Measurements from ENCODE around the gene IZUMO4. TPM values are rescaled to one million over a fixed set of nuclear protein-coding genes. Genes with fewer than 3 reads are reported as not detected.
A peak's percentile ranks its signal among the peaks of the same experiment; 100 is the strongest.
"Not testable (repeated sequence)": the region's sequence is repeated elsewhere in the genome, so short reads cannot be mapped to it uniquely, and the experiment has no call there.

IZUMO4 gene
- total RNA-seq, 1 donor from 2014 or later = 10.6 TPM

GRCh38 chr19:2083174-2083854, 13.4 kb upstream of the IZUMO4 start:
- H3K4me3 Mint-ChIP-seq (ENCODE audit: unreplicated experiment) = no peak overlapping the region
- no peak overlapping the region for H3K27ac Mint-ChIP-seq (ENCODE audit: unreplicated experiment)
- DNase-seq = no peak
- H3K9me3 Mint-ChIP-seq (ENCODE audit: unreplicated experiment) = no peaks in the 10 kb centered on the region
- H3K27me3 Mint-ChIP-seq (ENCODE audit: unreplicated experiment) = peaks cover 2% of the 10 kb centered on the region
- H3K4me1 Mint-ChIP-seq (ENCODE audit: low read depth, unreplicated experiment) = no peaks in the 10 kb centered on the region
- H3K36me3 Mint-ChIP-seq (ENCODE audit: unreplicated experiment) = no peaks in the 10 kb centered on the region
- TF ChIP-seq CTCF (IDR thresholded peaks at IDR 0.05; ENCODE audit: partially characterized antibody, unreplicated experiment) = no peak

- no peak overlapping the region for H3K27ac Mint-ChIP-seq (ENCODE audit: unreplicated experiment)
- H3K4me1 Mint-ChIP-seq (ENCODE audit: low read depth, unreplicated experiment) = peaks cover 2% of the 10 kb centered on the region
- no peak for DNase-seq
- no peak for TF ChIP-seq CTCF (IDR thresholded peaks at IDR 0.05; ENCODE audit: partially characterized antibody, unreplicated experiment)
- no peaks in the 10 kb centered on the region for H3K9me3 Mint-ChIP-seq (ENCODE audit: unreplicated experiment)
- peaks cover 2% of the 10 kb centered on the region for H3K27me3 Mint-ChIP-seq (ENCODE audit: unreplicated experiment)
- no peaks in the 10 kb centered on the region for H3K36me3 Mint-ChIP-seq (ENCODE audit: unreplicated experiment)
- no peak overlapping the region for H3K4me3 Mint-ChIP-seq (ENCODE audit: unreplicated experiment)
Measured at GRCh38 chr19:2084993-2085720, 11.6 kb upstream of the IZUMO4 start.

- not testable (repeated sequence) for H3K4me1 Mint-ChIP-seq (ENCODE audit: low read depth, unreplicated experiment); H3K4me3 Mint-ChIP-seq (ENCODE audit: unreplicated experiment); H3K27me3 Mint-ChIP-seq (ENCODE audit: unreplicated experiment); H3K27ac Mint-ChIP-seq (ENCODE audit: unreplicated experiment); H3K9me3 Mint-ChIP-seq (ENCODE audit: unreplicated experiment); H3K36me3 Mint-ChIP-seq (ENCODE audit: unreplicated experiment); DNase-seq
Measured at GRCh38 chr19:2086695-2087620, 9.8 kb upstream of the IZUMO4 start.

GRCh38 chr19:2087621-2088100, 9.1 kb upstream of the IZUMO4 start:
- H3K36me3 Mint-ChIP-seq (ENCODE audit: unreplicated experiment) = no peaks in the 10 kb centered on the region
- no peak for TF ChIP-seq CTCF (IDR thresholded peaks at IDR 0.05; ENCODE audit: partially characterized antibody, unreplicated experiment)
- no peak for DNase-seq
- H3K9me3 Mint-ChIP-seq (ENCODE audit: unreplicated experiment) = no peaks in the 10 kb centered on the region
- H3K4me1 Mint-ChIP-seq (ENCODE audit: low read depth, unreplicated experiment) = peaks cover 5% of the 10 kb centered on the region
- peaks cover 3% of the 10 kb centered on the region for H3K27me3 Mint-ChIP-seq (ENCODE audit: unreplicated experiment)
- H3K27ac Mint-ChIP-seq (ENCODE audit: unreplicated experiment) = no peak overlapping the region
- H3K4me3 Mint-ChIP-seq (ENCODE audit: unreplicated experiment) = no peak overlapping the region

- Mint-ChIP-seq H3K4me3 (ENCODE audit: unreplicated experiment) (peak overlapping the region; percentile 20), H3K27ac (ENCODE audit: unreplicated experiment) (no peak overlapping the region), H3K4me1 (ENCODE audit: low read depth, unreplicated experiment) (peaks cover 5% of the 10 kb centered on the region), H3K36me3 (ENCODE audit: unreplicated experiment) (no peaks in the 10 kb centered on the region), H3K9me3 (ENCODE audit: unreplicated experiment) (no peaks in the 10 kb centered on the region), H3K27me3 (ENCODE audit: unreplicated experiment) (peaks cover 3% of the 10 kb centered on the region)
- no peak for DNase-seq
- no peak for TF ChIP-seq CTCF (IDR thresholded peaks at IDR 0.05; ENCODE audit: partially characterized antibody, unreplicated experiment)
Measured at GRCh38 chr19:2089001-2089711, 7.6 kb upstream of the IZUMO4 start.

Measured in glutamatergic neuron (in vitro differentiated cells).